ENCODE measurements around the gene CDH23.

The CDH23 gene

GRCh38 chr10:71516890-71517289 lies 120.2 kb downstream of the CDH23 start:
- no peak for DNase-seq (ENCODE audit: low read depth in 2 of 2)

- no peak for DNase-seq (ENCODE audit: low read depth in 2 of 2)
Measured at GRCh38 chr10:71517298-71518169, 120.8 kb downstream of the CDH23 start.

GRCh38 chr10:71520042-71520441 lies 123.3 kb downstream of the CDH23 start:
- no peak for DNase-seq (ENCODE audit: low read depth in 2 of 2)

GRCh38 chr10:71521504-71522441 lies 125.1 kb downstream of the CDH23 start:
- DNase-seq (ENCODE audit: low read depth in 2 of 2): no peak

- DNase-seq (ENCODE audit: low read depth in 2 of 2): no peak
Measured at GRCh38 chr10:71522442-71523144, 125.9 kb downstream of the CDH23 start.

- DNase-seq (ENCODE audit: low read depth in 2 of 2): no peak
Measured at GRCh38 chr10:71523756-71524155, 127.0 kb downstream of the CDH23 start.

GRCh38 chr10:71525092-71525491 lies 128.4 kb downstream of the CDH23 start:
- DNase-seq (ENCODE audit: low read depth in 2 of 2): no peak

GRCh38 chr10:71525721-71526120 lies 129.0 kb downstream of the CDH23 start:
- no peak for DNase-seq (ENCODE audit: low read depth in 2 of 2)

GRCh38 chr10:71526653-71527052 lies 129.9 kb downstream of the CDH23 start:
- no peak for DNase-seq (ENCODE audit: low read depth in 2 of 2)

GRCh38 chr10:71527135-71527534 lies 130.4 kb downstream of the CDH23 start:
- DNase-seq (ENCODE audit: low read depth in 2 of 2): no peak

GRCh38 chr10:71528371-71529206 lies 131.9 kb downstream of the CDH23 start:
- no peak for DNase-seq (ENCODE audit: low read depth in 2 of 2)

- DNase-seq (ENCODE audit: low read depth in 2 of 2): no peak
Measured at GRCh38 chr10:71529207-71529827, 132.6 kb downstream of the CDH23 start.

GRCh38 chr10:71530781-71531180 lies 134.1 kb downstream of the CDH23 start:
- no peak for DNase-seq (ENCODE audit: low read depth in 2 of 2)

GRCh38 chr10:71531485-71532446 lies 135.0 kb downstream of the CDH23 start:
- DNase-seq (ENCODE audit: low read depth in 2 of 2): no peak

GRCh38 chr10:71532878-71533277 lies 136.2 kb downstream of the CDH23 start:
- no peak for DNase-seq (ENCODE audit: low read depth in 2 of 2)

GRCh38 chr10:71533936-71534335 lies 137.2 kb downstream of the CDH23 start:
- no peak for DNase-seq (ENCODE audit: low read depth in 2 of 2)

- no peak for DNase-seq (ENCODE audit: low read depth in 2 of 2)
Measured at GRCh38 chr10:71534568-71535194, 138.0 kb downstream of the CDH23 start.

- no peak for DNase-seq (ENCODE audit: low read depth in 2 of 2)
Measured at GRCh38 chr10:71536332-71536731, 139.6 kb downstream of the CDH23 start.

GRCh38 chr10:71537125-71537524 lies 140.4 kb downstream of the CDH23 start:
- DNase-seq (ENCODE audit: low read depth in 2 of 2): no peak
